Prostate gland (tissue), 2 donors: ENCODE results near the gene CCSER2.

Source experiments
- CTCF ChIP-seq, 4 experiments: fragments of 200-600 bp in 2 of 4; fragments of 450-650 bp in 2 of 4; sonication (generic) in 2 of 4; IDR thresholded peaks; 1 replicate in 3 of 4; 2 replicates in 1 of 4; pipeline ENCODE4 v1.5.1; 2016 to 2019; ENCODE audit warnings: antibody characterized with exemption in 4 of 4, mild to moderate bottlenecking in 2 of 4, moderate library complexity in 2 of 4
- POLR2A ChIP-seq: fragments of 450-650 bp; IDR thresholded peaks from one replicate; pipeline ENCODE4 v1.6.1; 2016; ENCODE audit warnings: antibody characterized with exemption, mild to moderate bottlenecking
- POLR2AphosphoS5 ChIP-seq: sonication (generic); formaldehyde crosslinking; IDR thresholded peaks from one replicate; pipeline ENCODE4 v1.6.1; 2017; ENCODE audit warnings: antibody characterized with exemption

GRCh38 chr10:84392181-84392580 is 63.8 kb downstream of the CCSER2 start:
- TF ChIP-seq POLR2AphosphoS5 (no peak), CTCF (IDR thresholded peaks at IDR 0.05) (no peak), POLR2A (no peak)
